IMR-90 (cell line): ENCODE measurements around the gene ENKUR. TPM values are rescaled to one million over a fixed set of nuclear protein-coding genes. Genes with fewer than 3 reads are reported as not detected.

Experiments
- ATAC-seq: fragments of 200-7000 bp; cut with Tn5 transposase; 2 replicates; pipeline ENCODE4 v1.9.1; 2020; ENCODE audit warnings: low read depth, mild to moderate bottlenecking, moderate library complexity
- BruUV-seq: library from RNA; stranded (reverse); fragments of 400-500 nt; replicated peaks from 2 replicates; lab custom pipeline; 2021; lab: Mats Ljungman, UMichigan
- CTCF ChIA-PET: fragments of 300-600 bp; formaldehyde crosslinking; extraction: SDS; loops from one replicate; lab custom pipeline; 2021; ENCODE audit warnings: antibody characterized with exemption; lab: Yijun Ruan, JAX
- POLR2A ChIA-PET: fragments of 300-600 bp; sonication (Branson Sonifier 250); formaldehyde crosslinking; loops from one replicate; lab custom pipeline; 2022; ENCODE audit warnings: antibody characterized with exemption; ENCODE audit not compliant: unreplicated experiment; lab: Charles Lee
- DNase-seq: peaks from one replicate; pipeline ENCODE4 v3.0.0; 2013
- H2AFZ ChIP-seq: replicated peaks from 2 replicates; pipeline ENCODE3; 2013; ENCODE audit warnings: low read length, mild to moderate bottlenecking; ENCODE audit not compliant: poor library complexity
- H2AK5ac ChIP-seq: 2 replicates; pipeline ENCODE4 v1.6.1; 2013; ENCODE audit warnings: low read depth, low read length, inconsistent platforms
- H2AK9ac ChIP-seq: replicated peaks from 2 replicates; pipeline ENCODE3; 2013; ENCODE audit warnings: mild to moderate bottlenecking, low read depth, low read length, moderate library complexity; ENCODE audit not compliant: poor library complexity
- H2BK120ac ChIP-seq: 2 replicates; pipeline ENCODE4 v1.6.1; 2013; ENCODE audit warnings: low read depth, low read length, inconsistent platforms
- H2BK15ac ChIP-seq: 3 replicates; pipeline ENCODE4 v1.6.1; 2013; ENCODE audit warnings: low read depth, low read length, inconsistent platforms
- H2BK20ac ChIP-seq: 2 replicates; pipeline ENCODE4 v1.6.1; 2013; ENCODE audit warnings: low read depth, mild to moderate bottlenecking, inconsistent platforms, low read length, moderate library complexity
- H2BK5ac ChIP-seq: 2 replicates; pipeline ENCODE4 v1.6.1; 2013; ENCODE audit warnings: mild to moderate bottlenecking, low read depth, low read length, inconsistent platforms; ENCODE audit not compliant: poor library complexity, severe bottlenecking
- H3K14ac ChIP-seq: replicated peaks from 2 replicates; pipeline ENCODE4 v1.6.1; 2013; ENCODE audit warnings: low read depth, low read length, inconsistent platforms
- H3K18ac ChIP-seq: 2 replicates; pipeline ENCODE4 v1.6.1; 2013; ENCODE audit warnings: low read depth, low read length, control low read depth
- H3K23ac ChIP-seq: 2 replicates; pipeline ENCODE4 v1.6.1; 2013; ENCODE audit warnings: low read depth, low read length, inconsistent platforms
- H3K27ac ChIP-seq: 2 replicates; pipeline ENCODE4 v1.5.1; 2013; ENCODE audit warnings: mild to moderate bottlenecking, control low read depth, low read length; ENCODE audit not compliant: insufficient read depth
- H3K27me3 ChIP-seq: 2 replicates; pipeline ENCODE4 v1.6.1; 2013; ENCODE audit warnings: low read length; ENCODE audit not compliant: control insufficient read depth, insufficient read depth
- H3K36me3 ChIP-seq: 2 replicates; pipeline ENCODE4 v1.6.1; 2013; ENCODE audit warnings: low read length, mixed read lengths; ENCODE audit not compliant: control insufficient read depth, insufficient read depth
- H3K4ac ChIP-seq: 2 replicates; pipeline ENCODE4 v1.6.1; 2013; ENCODE audit warnings: low read depth, low read length, inconsistent platforms
- H3K4me1 ChIP-seq: 2 replicates; pipeline ENCODE4 v1.6.1; 2013; ENCODE audit warnings: low read length, mixed read lengths; ENCODE audit not compliant: control insufficient read depth, insufficient read depth
- H3K4me2 ChIP-seq: 2 replicates; pipeline ENCODE4 v1.6.1; 2013; ENCODE audit warnings: low read depth, mild to moderate bottlenecking, control low read depth, low read length, moderate library complexity
- H3K4me3 ChIP-seq: 2 replicates; pipeline ENCODE4 v1.5.1; 2013; ENCODE audit warnings: low read depth, mild to moderate bottlenecking, control low read depth, low read length, moderate library complexity; ENCODE audit not compliant: insufficient read depth
- H3K56ac ChIP-seq: 2 replicates; pipeline ENCODE4 v1.6.1; 2013; ENCODE audit warnings: low read length, inconsistent platforms; ENCODE audit not compliant: insufficient read depth; ENCODE audit errors: extremely low read depth
- H3K79me1 ChIP-seq, 2 experiments: 2 replicates each; pipeline ENCODE4 v1.6.1; 2013; ENCODE audit warnings: low read length in 2 of 2, inconsistent platforms in 1 of 2, low read depth in 1 of 2
- H3K9ac ChIP-seq: 2 replicates; pipeline ENCODE4 v1.6.1; 2013; ENCODE audit warnings: low read depth, low read length, control low read depth
- H3K9me1 ChIP-seq: 2 replicates; pipeline ENCODE4 v1.6.1; 2013; ENCODE audit warnings: low read length, inconsistent platforms; ENCODE audit not compliant: insufficient read depth
- H3K9me3 ChIP-seq: 2 replicates; pipeline ENCODE4 v1.6.1; 2013; ENCODE audit warnings: low read length; ENCODE audit not compliant: control insufficient read depth, insufficient read depth
- H4K20me1 ChIP-seq: 2 replicates; pipeline ENCODE4 v1.6.1; 2013; ENCODE audit warnings: low read length, inconsistent platforms; ENCODE audit not compliant: insufficient read depth
- H4K5ac ChIP-seq: 2 replicates; pipeline ENCODE4 v1.6.1; 2013; ENCODE audit warnings: mild to moderate bottlenecking, low read depth, low read length, control low read depth
- H4K8ac ChIP-seq, 2 experiments: 2 replicates each; pipeline ENCODE4 v1.6.1; 2013; ENCODE audit warnings: low read depth in 2 of 2, low read length in 2 of 2, control low read depth in 1 of 2, inconsistent platforms in 1 of 2
- H4K91ac ChIP-seq: 2 replicates; pipeline ENCODE4 v1.6.1; 2013; ENCODE audit warnings: low read depth, low read length, inconsistent platforms; ENCODE audit not compliant: insufficient read depth
- CEBPB ChIP-seq: IDR thresholded peaks from 2 replicates; pipeline ENCODE4 v1.6.1; 2012; ENCODE audit warnings: low read depth, low read length, improper control_type of control experiment
- CHD1 ChIP-seq: IDR thresholded peaks from 2 replicates; pipeline ENCODE4 v1.6.1; 2012; ENCODE audit warnings: low read depth, low read length, improper control_type of control experiment
- CTCF ChIP-seq: conservative IDR thresholded peaks from 2 replicates; pipeline ENCODE4 v1.5.1; 2012; ENCODE audit warnings: mild to moderate bottlenecking, low read depth, low read length, improper control_type of control experiment
- ELK1 ChIP-seq: fragments of 150-350 bp; IDR thresholded peaks from 2 replicates; pipeline ENCODE4 v1.6.1; 2016; ENCODE audit warnings: low read depth, mild to moderate bottlenecking, low read length, moderate library complexity, borderline replicate concordance
- FOS ChIP-seq: fragments of 150-350 bp; IDR thresholded peaks from 2 replicates; pipeline ENCODE4 v1.6.1; 2016; ENCODE audit warnings: low read depth, low read length
- MAFK ChIP-seq: IDR thresholded peaks from 2 replicates; pipeline ENCODE4 v1.6.1; 2012; ENCODE audit warnings: low read depth, low read length, improper control_type of control experiment
- MAZ ChIP-seq: IDR thresholded peaks from 2 replicates; pipeline ENCODE4 v1.6.1; 2012; ENCODE audit warnings: low read depth, mild to moderate bottlenecking, low read length, improper control_type of control experiment, moderate library complexity, borderline replicate concordance
- MXI1 ChIP-seq: IDR thresholded peaks from 2 replicates; pipeline ENCODE4 v1.6.1; 2012; ENCODE audit warnings: low read depth, mild to moderate bottlenecking, low read length, moderate library complexity, borderline replicate concordance
- NFE2L2 ChIP-seq: fragments of 150-350 bp; IDR thresholded peaks from 2 replicates; pipeline ENCODE4 v1.6.1; 2016; ENCODE audit warnings: low read depth, mild to moderate bottlenecking, low read length
- POLR2A ChIP-seq: IDR thresholded peaks from 2 replicates; pipeline ENCODE4 v1.6.1; 2012; ENCODE audit warnings: mild to moderate bottlenecking, low read depth, low read length
- RAD21 ChIP-seq: IDR thresholded peaks from 2 replicates; pipeline ENCODE4 v1.6.1; 2012; ENCODE audit warnings: low read length, improper control_type of control experiment
- RCOR1 ChIP-seq: IDR thresholded peaks from 2 replicates; pipeline ENCODE4 v1.6.1; 2012; ENCODE audit warnings: mild to moderate bottlenecking, low read length, improper control_type of control experiment; ENCODE audit not compliant: insufficient replicate concordance
- SMC3 ChIP-seq: fragments of 150-350 bp; IDR thresholded peaks from 2 replicates; pipeline ENCODE4 v1.6.1; 2016; ENCODE audit warnings: low read depth, mild to moderate bottlenecking, antibody characterized with exemption, low read length, moderate library complexity
- WGBS, 2 experiments: methylation state at CpG; one replicate each; pipeline versions ENCODE4 v1.1.5 to v1.1.7; 2013; ENCODE audit warnings: missing lambda C conversion rate in 2 of 2; ENCODE audit not compliant: insufficient read length in 1 of 2; ENCODE audit errors: extremely low coverage in 2 of 2; 5-methylcytosine and 5-hydroxymethylcytosine counted together
- dilution Hi-C: fragments of 300-500 bp; cut with HindIII; formaldehyde crosslinking; loops from one replicate; pipeline ENCODE4 v1.14.3; 2018; ENCODE audit warnings: low sequenced_read_pairs; ENCODE audit not compliant: unreplicated experiment
- in situ Hi-C: fragments of 300-500 bp; cut with MboI; formaldehyde crosslinking; loops from 3 replicates; pipeline ENCODE4 v1.14.3; 2019; ENCODE audit warnings: low sequenced_read_pairs, inconsistent platforms, mixed read lengths
- intact Hi-C: fragments of 100-400 bp; cut with micrococcal nuclease; formaldehyde crosslinking; loops from 2 replicates; pipeline ENCODE4 v1.10.0; 2022
- polyA plus RNA-seq, 3 experiments: library from polyadenylated mRNA; depleted of rRNA; stranded (reverse); fragments of >200 nt; gene quantifications; 2 replicates each; pipeline ENCODE4 v1.2.3, GENCODE V29; 2012; ENCODE audit warnings: low replicate concordance in 1 of 3
- total RNA-seq: library from RNA; depleted of rRNA; stranded (reverse); fragments of >200 nt; gene quantifications from 2 replicates; pipeline ENCODE4 v1.2.3, GENCODE V29; 2012

The ENKUR gene
- total and polyA plus RNA-seq, 2 of the 4 experiments (the other 2 are of a cell fraction): not detected

DNA sequence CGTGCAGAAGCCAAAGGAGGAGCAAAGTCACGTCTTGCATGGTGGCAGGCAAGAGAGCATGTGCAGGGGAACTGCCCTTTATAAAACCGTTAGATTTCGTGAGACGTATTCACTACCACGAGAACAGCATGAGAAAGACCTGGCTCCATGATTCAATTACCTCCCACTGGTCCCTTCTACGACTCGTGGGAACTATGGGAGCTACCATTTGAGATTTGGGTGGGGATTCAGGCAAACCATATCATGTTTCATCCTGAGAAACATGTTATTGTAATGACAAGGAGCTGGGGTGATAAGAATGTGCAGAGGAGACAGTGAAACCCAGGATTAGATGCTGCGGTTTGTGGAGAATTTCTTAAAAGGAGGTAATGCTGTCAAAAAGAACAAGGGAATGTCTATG lies 34.4 kb upstream of the ENKUR start:
- Histone ChIP-seq H4K8ac (no peak overlapping the region), H2AK9ac (no peak overlapping the region), H3K4me3 (no peak overlapping the region), H3K14ac (no peak overlapping the region), H2BK5ac (no peak overlapping the region), H3K56ac (no peak overlapping the region), H2BK20ac (no peak overlapping the region), H3K27ac (no peak overlapping the region), H4K91ac (no peak overlapping the region), H2BK15ac (no peak overlapping the region), H2AK5ac (no peak overlapping the region), H3K36me3 (no peaks in the 10 kb centered on the region), H2BK120ac (no peak overlapping the region), H3K23ac (no peak overlapping the region), H3K27me3 (peaks cover 12% of the 10 kb centered on the region), H3K9me3 (peaks cover 3% of the 10 kb centered on the region), H3K79me1 (no peaks in the 10 kb centered on the region), H2AFZ (no peak overlapping the region), H3K4me2 (no peak overlapping the region), H3K18ac (no peak overlapping the region), H3K4ac (no peak overlapping the region), H3K9me1 (no peaks in the 10 kb centered on the region), H3K9ac (no peak overlapping the region), H3K4me1 (no peaks in the 10 kb centered on the region), H4K20me1 (no peaks in the 10 kb centered on the region), H4K5ac (no peak overlapping the region)
- in situ Hi-C loops: no loop called here
- intact Hi-C loops: no loop called here
- WGBS, 2 experiments: no CpG with 5 or more reads among the region's 9 CpGs
- ChIA-PET CTCF (interaction anchor here (0.7 kb wide), 1 partner anchor 400 kb away, joined by 3 read pairs; no protein-coding TSS in a partner anchor), POLR2A (no interaction called here)
- dilution Hi-C loops: no loop called here
- no TSS peak for BruUV-seq
- TF ChIP-seq ELK1 (no peak), CTCF (no peak), SMC3 (no peak), MXI1 (no peak), FOS (no peak), MAFK (no peak), CEBPB (no peak), NFE2L2 (no peak), RCOR1 (no peak), POLR2A (no peak), CHD1 (no peak), MAZ (no peak), RAD21 (no peak)
- ATAC-seq (no peak), DNase-seq (no peak)
